ENCODE measurements around the gene MGAT4C. TPM values are rescaled to one million over a fixed set of nuclear protein-coding genes. Genes with fewer than 3 reads are reported as not detected.

The MGAT4C gene
- total RNA-seq, 1 donor from 2014 or later: 1.2 TPM

GRCh38 chr12:86241600-86241999, 14.6 kb downstream of the MGAT4C start:
- no peaks in the 10 kb centered on the region for H3K36me3 Mint-ChIP-seq (ENCODE audit: low read depth, unreplicated experiment)
- no peaks in the 10 kb centered on the region for H3K27me3 ChIP-seq (ENCODE audit: insufficient read depth, low read length)
- no peaks in the 10 kb centered on the region for H3K9me3 ChIP-seq (ENCODE audit: insufficient read depth, low read depth, low read length)
- H3K4me3 ChIP-seq (ENCODE audit: insufficient read depth, low read depth, low read length): no peak overlapping the region
- H3K4me2 ChIP-seq (ENCODE audit: low read length): no peak overlapping the region
- H3K9me3 Mint-ChIP-seq (ENCODE audit: unreplicated experiment): no peaks in the 10 kb centered on the region
- DNase-seq (ENCODE audit: low read depth) (no peak), FAIRE-seq (no peak)
- H3K4me3 Mint-ChIP-seq (ENCODE audit: unreplicated experiment): no peak overlapping the region
- no peaks in the 10 kb centered on the region for H3K27me3 Mint-ChIP-seq (ENCODE audit: low read depth, unreplicated experiment)
- no peaks in the 10 kb centered on the region for H4K20me1 ChIP-seq (ENCODE audit: insufficient read depth, low read length)
- no peak overlapping the region for H3K27ac Mint-ChIP-seq (ENCODE audit: unreplicated experiment)
- H3K27ac ChIP-seq (ENCODE audit: low read depth, low read length): no peak overlapping the region
- no peaks in the 10 kb centered on the region for H3K4me1 Mint-ChIP-seq (ENCODE audit: low read depth, unreplicated experiment)
- H3K36me3 ChIP-seq (ENCODE audit: insufficient read depth, low read length): no peaks in the 10 kb centered on the region
- H2AFZ ChIP-seq (ENCODE audit: low read depth, low read length): no peak overlapping the region
- no peak overlapping the region for H3K9ac ChIP-seq (ENCODE audit: low read length)
- H3K79me2 ChIP-seq (ENCODE audit: insufficient read depth, low read length): no peaks in the 10 kb centered on the region
- no peaks in the 10 kb centered on the region for H3K4me1 ChIP-seq (ENCODE audit: insufficient read depth, low read length)
- no peak for TF ChIP-seq EZH2 (IDR thresholded peaks at IDR 0.05; ENCODE audit: insufficient read depth, low read length)
- TF ChIP-seq, protein P1, sequence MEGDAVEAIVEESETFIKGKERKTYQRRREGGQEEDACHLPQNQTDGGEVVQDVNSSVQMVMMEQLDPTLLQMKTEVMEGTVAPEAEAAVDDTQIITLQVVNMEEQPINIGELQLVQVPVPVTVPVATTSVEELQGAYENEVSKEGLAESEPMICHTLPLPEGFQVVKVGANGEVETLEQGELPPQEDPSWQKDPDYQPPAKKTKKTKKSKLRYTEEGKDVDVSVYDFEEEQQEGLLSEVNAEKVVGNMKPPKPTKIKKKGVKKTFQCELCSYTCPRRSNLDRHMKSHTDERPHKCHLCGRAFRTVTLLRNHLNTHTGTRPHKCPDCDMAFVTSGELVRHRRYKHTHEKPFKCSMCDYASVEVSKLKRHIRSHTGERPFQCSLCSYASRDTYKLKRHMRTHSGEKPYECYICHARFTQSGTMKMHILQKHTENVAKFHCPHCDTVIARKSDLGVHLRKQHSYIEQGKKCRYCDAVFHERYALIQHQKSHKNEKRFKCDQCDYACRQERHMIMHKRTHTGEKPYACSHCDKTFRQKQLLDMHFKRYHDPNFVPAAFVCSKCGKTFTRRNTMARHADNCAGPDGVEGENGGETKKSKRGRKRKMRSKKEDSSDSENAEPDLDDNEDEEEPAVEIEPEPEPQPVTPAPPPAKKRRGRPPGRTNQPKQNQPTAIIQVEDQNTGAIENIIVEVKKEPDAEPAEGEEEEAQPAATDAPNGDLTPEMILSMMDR (IDR thresholded peaks at IDR 0.05; ENCODE audit: insufficient read depth, low read depth, low read length): no peak

- no peak overlapping the region for H3K27ac ChIP-seq (ENCODE audit: low read depth, low read length)
- no peak overlapping the region for H2AFZ ChIP-seq (ENCODE audit: low read depth, low read length)
- Mint-ChIP-seq H3K36me3 (ENCODE audit: low read depth, unreplicated experiment) (no peaks in the 10 kb centered on the region), H3K9me3 (ENCODE audit: unreplicated experiment) (no peaks in the 10 kb centered on the region), H3K27ac (ENCODE audit: unreplicated experiment) (no peak overlapping the region), H3K4me3 (ENCODE audit: unreplicated experiment) (no peak overlapping the region), H3K4me1 (ENCODE audit: low read depth, unreplicated experiment) (peaks cover 28% of the 10 kb centered on the region), H3K27me3 (ENCODE audit: low read depth, unreplicated experiment) (no peaks in the 10 kb centered on the region)
- no peak for TF ChIP-seq EZH2 (IDR thresholded peaks at IDR 0.05; ENCODE audit: insufficient read depth, low read length)
- TF ChIP-seq, protein P1 (IDR thresholded peaks at IDR 0.05; ENCODE audit: insufficient read depth, low read depth, low read length): no peak
- no peak overlapping the region for H3K4me3 ChIP-seq (ENCODE audit: insufficient read depth, low read depth, low read length)
- FAIRE-seq (no peak), DNase-seq (ENCODE audit: low read depth) (peak; percentile 46)
- no peaks in the 10 kb centered on the region for H4K20me1 ChIP-seq (ENCODE audit: insufficient read depth, low read length)
- H3K4me2 ChIP-seq (ENCODE audit: low read length): no peak overlapping the region
- no peaks in the 10 kb centered on the region for H3K36me3 ChIP-seq (ENCODE audit: insufficient read depth, low read length)
- H3K9ac ChIP-seq (ENCODE audit: low read length): no peak overlapping the region
- no peaks in the 10 kb centered on the region for H3K79me2 ChIP-seq (ENCODE audit: insufficient read depth, low read length)
- H3K4me1 ChIP-seq (ENCODE audit: insufficient read depth, low read length): peaks cover 5% of the 10 kb centered on the region
- H3K27me3 ChIP-seq (ENCODE audit: insufficient read depth, low read length): no peaks in the 10 kb centered on the region
- H3K9me3 ChIP-seq (ENCODE audit: insufficient read depth, low read depth, low read length): no peaks in the 10 kb centered on the region
These were observed 21.8 kb downstream of the MGAT4C start for GRCh38 chr12:86234316-86234855.

- no peaks in the 10 kb centered on the region for H3K36me3 Mint-ChIP-seq (ENCODE audit: low read depth, unreplicated experiment)
These were observed 23.1 kb downstream of the MGAT4C start for GRCh38 chr12:86233126-86233525.

More at GRCh38 chr12:86233126-86233525, 23.1 kb downstream of the MGAT4C start:
- DNase-seq (ENCODE audit: low read depth): peak; percentile 54
- Mint-ChIP-seq H3K27ac (ENCODE audit: unreplicated experiment) (no peak overlapping the region), H3K27me3 (ENCODE audit: low read depth, unreplicated experiment) (no peaks in the 10 kb centered on the region), H3K4me3 (ENCODE audit: unreplicated experiment) (no peak overlapping the region), H3K9me3 (ENCODE audit: unreplicated experiment) (no peaks in the 10 kb centered on the region), H3K4me1 (ENCODE audit: low read depth, unreplicated experiment) (peaks cover 28% of the 10 kb centered on the region)
- Histone ChIP-seq H3K27me3 (ENCODE audit: insufficient read depth, low read length) (no peaks in the 10 kb centered on the region), H4K20me1 (ENCODE audit: insufficient read depth, low read length) (no peaks in the 10 kb centered on the region), H3K9me3 (ENCODE audit: insufficient read depth, low read depth, low read length) (no peaks in the 10 kb centered on the region), H3K79me2 (ENCODE audit: insufficient read depth, low read length) (no peaks in the 10 kb centered on the region), H3K9ac (ENCODE audit: low read length) (no peak overlapping the region), H3K4me1 (ENCODE audit: insufficient read depth, low read length) (peaks cover 5% of the 10 kb centered on the region), H3K4me3 (ENCODE audit: insufficient read depth, low read depth, low read length) (no peak overlapping the region), H3K27ac (ENCODE audit: low read depth, low read length) (no peak overlapping the region), H2AFZ (ENCODE audit: low read depth, low read length) (no peak overlapping the region), H3K4me2 (ENCODE audit: low read length) (no peak overlapping the region), H3K36me3 (ENCODE audit: insufficient read depth, low read length) (no peaks in the 10 kb centered on the region)
- FAIRE-seq: no peak
- no peak for TF ChIP-seq EZH2 (IDR thresholded peaks at IDR 0.05; ENCODE audit: insufficient read depth, low read length)
- TF ChIP-seq, protein P1 (IDR thresholded peaks at IDR 0.05; ENCODE audit: insufficient read depth, low read depth, low read length): no peak

Measured in astrocyte (in vitro differentiated cells and primary cell).